Body of pancreas (tissue), 4 donors: ENCODE results near the gene BCO2. TPM values are rescaled to one million over a fixed set of nuclear protein-coding genes. Genes with fewer than 3 reads are reported as not detected.
"Not testable (repeated sequence)": the region's sequence is repeated elsewhere in the genome, so short reads cannot be mapped to it uniquely, and the experiment has no call there.

Source experiments
- ATAC-seq: fragments of 150-250 bp; one replicate; pipeline ENCODE4 v1.9.1; 2016
- DNase-seq, 4 donors: peaks; one replicate each; pipeline ENCODE4 v3.0.0-alpha.2; 2019
- H3K27ac ChIP-seq, 4 donors: fragments of 200-600 bp; sonication (generic); 1 replicate in 3 of 4; 2 replicates in 1 of 4; pipeline versions ENCODE4 v1.5.1 to v1.6.1; 2016 to 2019; ENCODE audit warnings: mild to moderate bottlenecking in 1 of 4, mixed read lengths in 1 of 4, moderate library complexity in 1 of 4
- H3K27me3 ChIP-seq, 2 donors: fragments of 200-600 bp; sonication (generic); one replicate each; pipeline ENCODE4 v1.6.0; 2016; ENCODE audit warnings: mild to moderate bottlenecking in 1 of 2
- H3K36me3 ChIP-seq, 2 donors: fragments of 200-600 bp; sonication (generic); replicated peaks in 1 of 2; 2 replicates each; pipeline ENCODE4 v1.5.1; 2016; ENCODE audit warnings: low read depth in 2 of 2; ENCODE audit not compliant: insufficient read depth in 1 of 2
- H3K4me1 ChIP-seq: fragments of 200-600 bp; sonication (generic); one replicate; pipeline ENCODE4 v1.6.0; 2016
- H3K4me3 ChIP-seq, 2 donors: fragments of 200-600 bp; sonication (generic); 1 replicate in 1 of 2; 2 replicates in 1 of 2; pipeline ENCODE4 v1.5.1; 2016 to 2019
- H3K9me3 ChIP-seq, 3 donors: fragments of 200-600 bp; sonication (generic); 1 replicate in 2 of 3; 2 replicates in 1 of 3; pipeline ENCODE4 v1.5.1; 2016
- POLR2A ChIP-seq, 3 donors: fragments of 450-650 bp; IDR thresholded peaks; one replicate each; pipeline ENCODE4 v1.6.1; 2016; ENCODE audit warnings: antibody characterized with exemption in 3 of 3, mild to moderate bottlenecking in 2 of 3
- WGBS, 2 donors: methylation state at CpG; one replicate each; pipeline ENCODE4 v1.1.5; 2017; 5-methylcytosine and 5-hydroxymethylcytosine counted together
- intact Hi-C: fragments of 100-400 bp; cut with DNase I; formaldehyde crosslinking; loops from one replicate; pipeline ENCODE4 v1.15.1; 2023
- total RNA-seq, 2 donors: library from RNA; depleted of rRNA; stranded (reverse); fragments of >200 nt; gene quantifications; one replicate each; pipeline ENCODE4 v1.1.0, GENCODE V29; 2016
- TF ChIP-seq, protein P1 (sequence below), 7 experiments: fragments of 450-650 bp in 4 of 7; fragments of 200-600 bp in 3 of 7; sonication (generic) in 3 of 7; IDR thresholded peaks; one replicate each; pipeline ENCODE4 v1.5.1; 2016 to 2019; ENCODE audit warnings: antibody characterized with exemption in 7 of 7

Gene BCO2
- total RNA-seq, 2 donors from 2014 or later = 3.6 to 4.2 TPM

- Histone ChIP-seq H3K27ac (peak overlapping the region; percentile 53 to 83 (median 76)), H3K4me1 (peaks cover 10% of the 10 kb centered on the region), H3K4me3 (no peak overlapping the region), H3K27me3 (no peaks in the 10 kb centered on the region), H3K36me3 (no peaks in the 10 kb centered on the region), H3K9me3 (no peaks in the 10 kb centered on the region)
- no peak for TF ChIP-seq POLR2A (IDR thresholded peaks at IDR 0.05)
- TF ChIP-seq, protein P1, sequence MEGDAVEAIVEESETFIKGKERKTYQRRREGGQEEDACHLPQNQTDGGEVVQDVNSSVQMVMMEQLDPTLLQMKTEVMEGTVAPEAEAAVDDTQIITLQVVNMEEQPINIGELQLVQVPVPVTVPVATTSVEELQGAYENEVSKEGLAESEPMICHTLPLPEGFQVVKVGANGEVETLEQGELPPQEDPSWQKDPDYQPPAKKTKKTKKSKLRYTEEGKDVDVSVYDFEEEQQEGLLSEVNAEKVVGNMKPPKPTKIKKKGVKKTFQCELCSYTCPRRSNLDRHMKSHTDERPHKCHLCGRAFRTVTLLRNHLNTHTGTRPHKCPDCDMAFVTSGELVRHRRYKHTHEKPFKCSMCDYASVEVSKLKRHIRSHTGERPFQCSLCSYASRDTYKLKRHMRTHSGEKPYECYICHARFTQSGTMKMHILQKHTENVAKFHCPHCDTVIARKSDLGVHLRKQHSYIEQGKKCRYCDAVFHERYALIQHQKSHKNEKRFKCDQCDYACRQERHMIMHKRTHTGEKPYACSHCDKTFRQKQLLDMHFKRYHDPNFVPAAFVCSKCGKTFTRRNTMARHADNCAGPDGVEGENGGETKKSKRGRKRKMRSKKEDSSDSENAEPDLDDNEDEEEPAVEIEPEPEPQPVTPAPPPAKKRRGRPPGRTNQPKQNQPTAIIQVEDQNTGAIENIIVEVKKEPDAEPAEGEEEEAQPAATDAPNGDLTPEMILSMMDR (IDR thresholded peaks at IDR 0.05) = no peak
- intact Hi-C loops = no loop called here
- peak; percentile 96 for ATAC-seq
- 51 to 55% methylated on average over 4 of the region's 4 CpGs for WGBS, 2 donors
- peak; percentile 40 to 79 (median 56) for DNase-seq
These were observed 18.2 kb upstream of the BCO2 start for GRCh38 chr11:112156956-112157766.

DNA sequence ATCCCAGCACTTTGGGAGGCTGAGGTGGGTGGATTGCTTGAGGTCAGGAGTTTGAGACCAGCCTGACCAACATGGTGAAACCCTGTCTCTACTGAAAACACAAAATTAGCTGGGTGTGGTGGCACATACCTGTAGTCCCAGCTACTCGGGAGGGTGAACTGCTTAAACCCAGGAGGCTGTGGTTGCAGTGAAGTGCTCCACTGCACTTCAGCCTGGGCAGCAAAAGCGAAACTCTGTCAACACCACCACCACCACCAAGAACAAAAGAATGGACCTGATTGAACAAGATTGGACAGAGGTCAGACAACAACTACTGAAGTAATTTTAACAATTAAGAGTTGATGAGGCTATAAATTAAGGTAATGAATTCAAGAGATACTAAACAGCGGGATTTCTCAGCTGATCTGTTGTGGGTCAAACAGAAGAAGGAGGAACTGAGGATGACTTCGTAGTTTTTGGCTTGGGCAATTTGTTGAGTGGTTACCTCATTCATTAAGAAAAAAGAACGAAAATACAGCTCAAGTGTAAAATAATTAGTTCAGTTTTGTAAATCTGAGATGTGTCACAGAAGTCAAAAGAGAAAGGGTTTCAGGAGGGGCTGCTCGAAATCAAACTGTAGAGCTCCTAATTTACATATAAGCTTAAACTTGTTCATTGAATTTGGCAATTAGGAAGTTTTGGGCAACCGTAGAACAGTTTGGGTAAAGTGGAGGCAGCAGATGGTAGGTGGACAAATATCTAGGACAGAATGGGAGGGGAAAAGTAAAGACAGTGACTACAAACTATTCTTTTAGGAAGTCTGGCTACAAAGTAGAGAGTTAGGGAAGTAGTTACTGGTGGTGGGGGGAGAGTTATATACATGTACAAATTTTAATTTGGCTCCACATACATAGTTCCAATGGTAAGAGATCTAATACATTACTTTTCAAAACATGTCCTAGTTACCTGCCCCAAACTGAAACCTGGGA, 15.9 kb upstream of the BCO2 start:
- no peak for ATAC-seq
- 81 to 84% methylated on average over 7 of the region's 7 CpGs for WGBS, 2 donors
- TF ChIP-seq, protein P1 (IDR thresholded peaks at IDR 0.05) = no peak
- TF ChIP-seq POLR2A (IDR thresholded peaks at IDR 0.05) = no peak
- no peak for DNase-seq
- Histone ChIP-seq H3K4me3 (no peak overlapping the region), H3K36me3 (no peaks in the 10 kb centered on the region), H3K27ac (peak overlapping the region in 1 of 4 donors; percentile 60), H3K27me3 (no peaks in the 10 kb centered on the region), H3K9me3 (no peaks in the 10 kb centered on the region), H3K4me1 (peaks cover 6% of the 10 kb centered on the region)
- intact Hi-C loops = no loop called here

GRCh38 chr11:112160091-112160848, 15.0 kb upstream of the BCO2 start:
- Histone ChIP-seq H3K36me3 (no peaks in the 10 kb centered on the region), H3K4me3 (no peak overlapping the region), H3K9me3 (no peaks in the 10 kb centered on the region), H3K27me3 (no peaks in the 10 kb centered on the region), H3K27ac (peak overlapping the region in 1 of 4 donors; percentile 60), H3K4me1 (no peaks in the 10 kb centered on the region)
- ATAC-seq (no peak), DNase-seq (no peak)
- TF ChIP-seq, protein P1 (IDR thresholded peaks at IDR 0.05) = no peak
- TF ChIP-seq POLR2A (IDR thresholded peaks at IDR 0.05) = no peak
- intact Hi-C loops = no loop called here
- 64 to 69% methylated on average over 2 of the region's 2 CpGs for WGBS, 2 donors

- WGBS, 2 donors = 28 to 50% methylated on average over 1 of the region's 1 CpG
- DNase-seq (no peak), ATAC-seq (no peak)
- no peak for TF ChIP-seq POLR2A (IDR thresholded peaks at IDR 0.05)
- TF ChIP-seq, protein P1 (IDR thresholded peaks at IDR 0.05) = no peak
- intact Hi-C loops = no loop called here
- no peaks in the 10 kb centered on the region for H3K9me3 ChIP-seq
- H3K4me3 ChIP-seq = no peak overlapping the region
- no peaks in the 10 kb centered on the region for H3K27me3 ChIP-seq
- H3K27ac ChIP-seq = no peak overlapping the region
- H3K36me3 ChIP-seq = no peaks in the 10 kb centered on the region
- H3K4me1 ChIP-seq = no peaks in the 10 kb centered on the region
These were observed 14.3 kb upstream of the BCO2 start for GRCh38 chr11:112161012-112161411.

DNA sequence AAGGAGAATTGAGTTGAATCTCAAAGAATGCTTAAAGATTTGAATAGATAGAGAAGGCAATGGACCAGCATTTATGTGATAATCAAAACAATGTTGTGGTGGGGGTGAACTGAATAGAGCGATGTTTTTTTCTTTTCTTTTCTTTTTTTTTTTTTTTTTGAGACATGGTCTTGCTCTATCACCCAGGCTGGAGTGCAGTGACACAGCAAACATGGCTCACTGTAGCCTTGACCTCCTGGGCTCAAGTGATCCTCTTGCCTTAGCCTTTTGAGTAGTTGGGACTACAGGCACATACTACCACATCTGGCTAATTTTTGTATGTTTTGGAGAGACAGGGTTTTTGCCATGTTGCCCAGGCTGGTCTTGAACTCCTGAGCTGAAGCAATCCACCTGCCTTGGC, 13.1 kb upstream of the BCO2 start:
- H3K27me3 ChIP-seq, H3K9me3 ChIP-seq, ATAC-seq, intact Hi-C loops, H3K27ac ChIP-seq, DNase-seq, H3K4me1 ChIP-seq, H3K4me3 ChIP-seq, H3K36me3 ChIP-seq: not testable (repeated sequence)
- WGBS, 2 donors = 86 to 100% methylated on average over 1 of the region's 1 CpG
